ENCODE results near the gene CHD6. TPM values are rescaled to one million over a fixed set of nuclear protein-coding genes. Genes with fewer than 3 reads are reported as not detected.

The CHD6 gene
- total and polyA plus RNA-seq, 8 donors: 9.8 to 32.6 (median 19.5) TPM

DNA sequence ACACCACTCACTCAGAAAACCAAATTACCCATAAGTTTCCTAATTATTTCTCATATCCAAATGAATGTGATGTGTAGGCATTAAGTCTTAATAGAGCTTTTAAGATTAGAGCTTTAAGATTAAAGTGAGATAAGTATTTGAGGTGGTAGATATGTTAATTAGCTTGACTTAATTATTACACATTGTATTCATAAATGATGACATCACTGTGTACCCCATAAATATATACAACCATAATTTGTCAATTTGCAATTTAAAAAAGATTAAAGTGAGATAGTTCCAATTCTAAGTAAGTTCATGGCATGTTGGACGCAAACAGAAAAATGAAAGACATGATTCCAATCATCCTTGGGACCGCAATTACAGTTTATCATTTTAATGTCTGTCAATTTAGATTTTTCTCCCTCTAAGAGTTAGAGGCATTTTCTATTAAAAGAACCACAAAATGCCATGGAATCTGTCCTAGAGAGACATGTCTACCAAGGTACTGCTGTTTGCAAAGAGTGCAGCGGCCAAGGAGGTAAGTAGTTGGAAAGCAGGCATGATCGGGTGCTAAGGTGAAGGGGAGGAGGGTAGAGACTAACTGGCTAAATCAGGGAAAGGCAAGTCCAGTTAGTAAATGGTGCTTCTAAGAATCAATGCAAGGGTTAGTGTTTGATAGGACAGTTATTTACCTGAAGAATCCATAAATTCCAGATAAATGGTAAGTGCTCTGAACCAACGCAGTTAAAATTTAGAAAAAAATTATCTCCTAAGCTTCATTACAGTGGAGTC is 65.7 kb downstream of the CHD6 start:
- no peaks in the 10 kb centered on the region for H3K4me1 ChIP-seq
- H3K4me3 ChIP-seq: no peak overlapping the region
- H3K27ac ChIP-seq: no peak overlapping the region
- DNase-seq: no peak
- intact Hi-C loops (cut with DNase I): no loop called here
- ATAC-seq: no peak
- H3K36me3 ChIP-seq: no peaks in the 10 kb centered on the region
- no peaks in the 10 kb centered on the region for H3K27me3 ChIP-seq
- no peaks in the 10 kb centered on the region for H3K9me3 ChIP-seq
- no peak for TF ChIP-seq CTCF (IDR thresholded peaks at IDR 0.05)
- FAIRE-seq: no peak
- 93 to 94% methylated on average over 5 of the region's 5 CpGs for WGBS, 2 donors

- ATAC-seq (no peak), FAIRE-seq (no peak), DNase-seq (no peak)
- no peak overlapping the region for H3K4me3 ChIP-seq
- no peaks in the 10 kb centered on the region for H3K9me3 ChIP-seq
- intact Hi-C loops (cut with DNase I): no loop called here
- H3K36me3 ChIP-seq: no peaks in the 10 kb centered on the region
- H3K27me3 ChIP-seq: no peaks in the 10 kb centered on the region
- H3K27ac ChIP-seq: no peak overlapping the region
- 74 to 80% methylated on average over 3 of the region's 3 CpGs for WGBS, 2 donors
- no peaks in the 10 kb centered on the region for H3K4me1 ChIP-seq
- TF ChIP-seq CTCF (IDR thresholded peaks at IDR 0.05): no peak
Measured at GRCh38 chr20:41551011-41551705, 67.0 kb downstream of the CHD6 start.

- no peaks in the 10 kb centered on the region for H3K9me3 ChIP-seq
- intact Hi-C loops (cut with DNase I): no loop called here
- no peaks in the 10 kb centered on the region for H3K4me1 ChIP-seq
- ATAC-seq (no peak), FAIRE-seq (no peak), DNase-seq (no peak)
- no peak overlapping the region for H3K27ac ChIP-seq
- H3K36me3 ChIP-seq: no peaks in the 10 kb centered on the region
- 84 to 87% methylated on average over 8 of the region's 8 CpGs for WGBS, 2 donors
- no peak for TF ChIP-seq CTCF (IDR thresholded peaks at IDR 0.05)
- H3K4me3 ChIP-seq: no peak overlapping the region
- H3K27me3 ChIP-seq: no peaks in the 10 kb centered on the region
Measured at GRCh38 chr20:41547221-41547620, 71.0 kb downstream of the CHD6 start.

DNA sequence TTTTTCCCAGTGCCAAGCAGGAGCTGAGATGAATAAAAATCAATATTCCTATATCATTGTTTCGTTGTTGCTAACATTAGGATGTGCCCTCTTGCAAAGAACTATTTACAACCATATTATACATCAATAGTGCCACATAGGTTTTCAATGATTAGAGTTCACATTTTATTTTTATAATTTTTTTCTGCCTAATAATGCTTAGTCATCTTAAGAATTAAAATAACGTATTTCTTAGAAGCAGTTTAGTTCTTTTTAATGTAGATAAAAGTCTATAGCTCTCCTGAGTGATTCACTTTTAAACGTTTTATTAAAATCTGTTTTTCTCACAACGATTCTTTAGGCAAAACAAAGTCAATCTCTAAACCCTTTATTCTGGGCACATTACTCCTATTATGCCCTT is 71.6 kb downstream of the CHD6 start:
- Histone ChIP-seq H3K9me3 (no peaks in the 10 kb centered on the region), H3K36me3 (no peaks in the 10 kb centered on the region), H3K27ac (no peak overlapping the region), H3K27me3 (no peaks in the 10 kb centered on the region), H3K4me1 (no peaks in the 10 kb centered on the region), H3K4me3 (no peak overlapping the region)
- intact Hi-C loops (cut with DNase I): no loop called here
- WGBS, 2 donors: 81 to 91% methylated on average over 4 of the region's 4 CpGs
- FAIRE-seq (no peak), DNase-seq (no peak), ATAC-seq (no peak)
- no peak for TF ChIP-seq CTCF (IDR thresholded peaks at IDR 0.05)

- no peaks in the 10 kb centered on the region for H3K9me3 ChIP-seq
- ATAC-seq: no peak
- DNase-seq: no peak
- TF ChIP-seq CTCF (IDR thresholded peaks at IDR 0.05): no peak
- no peak overlapping the region for H3K27ac ChIP-seq
- WGBS, 2 donors: 93 to 96% methylated on average over 1 of the region's 1 CpG
- no peaks in the 10 kb centered on the region for H3K36me3 ChIP-seq
- no peaks in the 10 kb centered on the region for H3K4me1 ChIP-seq
- FAIRE-seq: peak; percentile 81
- H3K27me3 ChIP-seq: no peaks in the 10 kb centered on the region
- intact Hi-C loops (cut with DNase I): no loop called here
- H3K4me3 ChIP-seq: no peak overlapping the region
Measured at GRCh38 chr20:41544472-41544871, 73.7 kb downstream of the CHD6 start.

Data from pancreas (tissue), 10 donors.